Esophagus muscularis mucosa (tissue), 4 donors: ENCODE data around the gene RBMS1.

Experiments used
- EP300 ChIP-seq: sonication (generic); formaldehyde crosslinking; IDR thresholded peaks from one replicate; pipeline ENCODE4 v1.6.1; 2017; ENCODE audit warnings: antibody characterized with exemption
- POLR2A ChIP-seq: fragments of 450-650 bp; IDR thresholded peaks from one replicate; pipeline ENCODE4 v1.6.1; 2017; ENCODE audit warnings: antibody characterized with exemption, moderate library complexity, mild to moderate bottlenecking, low read depth
- TF ChIP-seq, protein P1 (sequence below), 3 experiments: fragments of 200-600 bp in 2 of 3; fragments of 450-650 bp in 1 of 3; sonication (generic) in 2 of 3; IDR thresholded peaks; one replicate each; pipeline ENCODE4 v1.5.1; 2017 to 2019; ENCODE audit warnings: antibody characterized with exemption in 3 of 3, mild to moderate bottlenecking in 2 of 3, moderate library complexity in 1 of 3

- TF ChIP-seq POLR2A (no peak), EP300 (no peak)
- TF ChIP-seq, protein P1, sequence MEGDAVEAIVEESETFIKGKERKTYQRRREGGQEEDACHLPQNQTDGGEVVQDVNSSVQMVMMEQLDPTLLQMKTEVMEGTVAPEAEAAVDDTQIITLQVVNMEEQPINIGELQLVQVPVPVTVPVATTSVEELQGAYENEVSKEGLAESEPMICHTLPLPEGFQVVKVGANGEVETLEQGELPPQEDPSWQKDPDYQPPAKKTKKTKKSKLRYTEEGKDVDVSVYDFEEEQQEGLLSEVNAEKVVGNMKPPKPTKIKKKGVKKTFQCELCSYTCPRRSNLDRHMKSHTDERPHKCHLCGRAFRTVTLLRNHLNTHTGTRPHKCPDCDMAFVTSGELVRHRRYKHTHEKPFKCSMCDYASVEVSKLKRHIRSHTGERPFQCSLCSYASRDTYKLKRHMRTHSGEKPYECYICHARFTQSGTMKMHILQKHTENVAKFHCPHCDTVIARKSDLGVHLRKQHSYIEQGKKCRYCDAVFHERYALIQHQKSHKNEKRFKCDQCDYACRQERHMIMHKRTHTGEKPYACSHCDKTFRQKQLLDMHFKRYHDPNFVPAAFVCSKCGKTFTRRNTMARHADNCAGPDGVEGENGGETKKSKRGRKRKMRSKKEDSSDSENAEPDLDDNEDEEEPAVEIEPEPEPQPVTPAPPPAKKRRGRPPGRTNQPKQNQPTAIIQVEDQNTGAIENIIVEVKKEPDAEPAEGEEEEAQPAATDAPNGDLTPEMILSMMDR (IDR thresholded peaks at IDR 0.05): no peak
Observed at GRCh38 chr2:160486341-160486740, 7.3 kb downstream of the RBMS1 start.
